Endothelial cell (in vitro differentiated cells): ENCODE measurements around the gene RUNDC1. TPM values are rescaled to one million over a fixed set of nuclear protein-coding genes. Genes with fewer than 3 reads are reported as not detected.

Experiments used
- DNase-seq: peaks from one replicate; pipeline ENCODE4 v3.0.0; 2021; ENCODE audit warnings: low spot score
- H3K27ac Mint-ChIP-seq: one replicate; pipeline ENCODE4 v1.8.0; 2021; ENCODE audit warnings: mixed read lengths, inconsistent platforms; ENCODE audit not compliant: unreplicated experiment
- H3K27me3 Mint-ChIP-seq: one replicate; pipeline ENCODE4 v1.8.0; 2021; ENCODE audit warnings: mild to moderate bottlenecking, moderate library complexity, mixed read lengths, inconsistent platforms; ENCODE audit not compliant: unreplicated experiment
- H3K36me3 Mint-ChIP-seq: one replicate; pipeline ENCODE4 v1.8.0; 2021; ENCODE audit warnings: mild to moderate bottlenecking, low read depth, mixed read lengths, inconsistent platforms; ENCODE audit not compliant: unreplicated experiment
- H3K4me1 Mint-ChIP-seq: one replicate; pipeline ENCODE4 v1.8.0; 2021; ENCODE audit warnings: mild to moderate bottlenecking, mixed read lengths, inconsistent platforms; ENCODE audit not compliant: unreplicated experiment
- H3K4me3 Mint-ChIP-seq: one replicate; pipeline ENCODE4 v1.8.0; 2021; ENCODE audit warnings: mild to moderate bottlenecking, mixed read lengths, inconsistent platforms; ENCODE audit not compliant: unreplicated experiment
- H3K9me3 Mint-ChIP-seq: one replicate; pipeline ENCODE4 v1.8.0; 2021; ENCODE audit warnings: mixed read lengths, inconsistent platforms; ENCODE audit not compliant: unreplicated experiment
- total RNA-seq: library from RNA; stranded (reverse); fragmentation: NEBNext Ultra II Directional; extraction: Animal tissue kit (Norgen Biotek cat#: 25700); gene quantifications from one replicate; pipeline ENCODE4 v1.2.1, GENCODE V29; 2021; ENCODE audit not compliant: unreplicated experiment
- TF ChIP-seq, protein P1 (sequence below): fragments of 200-600 bp; sonication (generic); IDR thresholded peaks from one replicate; pipeline ENCODE4 v1.5.0; 2021; ENCODE audit warnings: antibody characterized with exemption; ENCODE audit not compliant: unreplicated experiment

The RUNDC1 gene
- total RNA-seq, 1 donor from 2014 or later: 12.2 TPM

DNA sequence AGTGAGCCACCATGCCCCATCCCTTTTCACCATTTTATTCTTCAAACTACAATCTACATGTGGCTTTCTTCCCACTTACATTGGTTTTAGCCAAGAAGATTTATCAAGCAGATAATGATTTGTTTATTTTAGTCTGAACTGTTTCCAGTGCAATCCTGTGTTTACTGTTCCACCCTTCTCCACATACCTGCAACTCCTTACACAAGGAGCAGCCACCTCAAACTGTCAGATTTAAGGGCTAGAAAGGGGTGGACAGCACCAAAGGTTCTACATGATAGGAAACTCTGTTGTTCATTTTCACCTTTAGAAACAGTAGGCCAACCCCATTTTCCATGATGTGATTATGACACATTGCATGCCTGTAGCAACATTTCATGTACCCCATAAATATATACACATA, 1.9 kb downstream of the RUNDC1 start:
- peaks cover 10% of the 10 kb centered on the region for H3K27me3 Mint-ChIP-seq
- TF ChIP-seq, protein P1, sequence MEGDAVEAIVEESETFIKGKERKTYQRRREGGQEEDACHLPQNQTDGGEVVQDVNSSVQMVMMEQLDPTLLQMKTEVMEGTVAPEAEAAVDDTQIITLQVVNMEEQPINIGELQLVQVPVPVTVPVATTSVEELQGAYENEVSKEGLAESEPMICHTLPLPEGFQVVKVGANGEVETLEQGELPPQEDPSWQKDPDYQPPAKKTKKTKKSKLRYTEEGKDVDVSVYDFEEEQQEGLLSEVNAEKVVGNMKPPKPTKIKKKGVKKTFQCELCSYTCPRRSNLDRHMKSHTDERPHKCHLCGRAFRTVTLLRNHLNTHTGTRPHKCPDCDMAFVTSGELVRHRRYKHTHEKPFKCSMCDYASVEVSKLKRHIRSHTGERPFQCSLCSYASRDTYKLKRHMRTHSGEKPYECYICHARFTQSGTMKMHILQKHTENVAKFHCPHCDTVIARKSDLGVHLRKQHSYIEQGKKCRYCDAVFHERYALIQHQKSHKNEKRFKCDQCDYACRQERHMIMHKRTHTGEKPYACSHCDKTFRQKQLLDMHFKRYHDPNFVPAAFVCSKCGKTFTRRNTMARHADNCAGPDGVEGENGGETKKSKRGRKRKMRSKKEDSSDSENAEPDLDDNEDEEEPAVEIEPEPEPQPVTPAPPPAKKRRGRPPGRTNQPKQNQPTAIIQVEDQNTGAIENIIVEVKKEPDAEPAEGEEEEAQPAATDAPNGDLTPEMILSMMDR: no peak
- peaks cover 11% of the 10 kb centered on the region for H3K36me3 Mint-ChIP-seq
- H3K4me1 Mint-ChIP-seq: peaks cover 26% of the 10 kb centered on the region
- H3K27ac Mint-ChIP-seq: no peak overlapping the region
- DNase-seq: no peak
- H3K4me3 Mint-ChIP-seq: peak overlapping the region; percentile 11
- no peaks in the 10 kb centered on the region for H3K9me3 Mint-ChIP-seq

DNA sequence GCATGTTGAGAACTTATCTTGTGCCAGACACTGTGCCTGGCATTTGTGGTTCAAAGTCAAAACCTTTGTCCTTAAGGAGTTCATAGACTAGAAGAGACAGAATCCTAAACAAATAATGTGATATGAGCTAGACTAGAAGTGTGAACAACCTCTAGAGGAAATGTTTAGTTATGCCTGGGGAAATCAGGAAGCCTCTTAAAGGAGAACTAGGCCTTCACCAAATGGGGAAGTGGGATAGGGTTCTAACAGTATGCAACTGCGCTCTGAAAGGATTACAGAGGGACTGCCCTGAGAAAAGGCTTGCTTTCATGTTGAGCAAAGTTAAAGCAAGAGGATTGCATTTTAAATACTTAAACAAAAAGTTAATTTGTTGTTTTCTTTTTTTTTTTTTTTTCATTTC, 4.9 kb downstream of the RUNDC1 start:
- peaks cover 17% of the 10 kb centered on the region for H3K36me3 Mint-ChIP-seq

DNA sequence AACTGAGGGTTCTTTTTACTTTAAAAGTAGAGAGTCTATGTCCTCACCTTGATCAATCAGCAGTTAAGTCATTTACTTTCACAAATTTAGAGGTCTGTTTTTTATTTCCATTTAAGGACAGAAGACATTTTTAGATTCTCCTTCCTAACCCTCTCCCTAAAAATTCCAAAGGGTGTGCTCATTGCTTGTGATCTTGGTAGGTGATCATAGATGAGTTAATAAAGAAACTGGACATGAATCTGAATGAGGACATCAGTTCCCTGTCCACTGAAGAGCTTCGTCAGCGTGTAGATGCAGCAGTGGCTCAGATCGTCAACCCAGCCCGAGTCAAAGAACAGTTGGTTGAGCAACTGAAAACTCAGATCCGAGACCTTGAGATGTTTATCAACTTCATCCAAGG, 8.8 kb downstream of the RUNDC1 start:
- Mint-ChIP-seq H3K36me3 (peaks cover 37% of the 10 kb centered on the region), H3K4me1 (peaks cover 13% of the 10 kb centered on the region), H3K27ac (no peak overlapping the region), H3K9me3 (no peaks in the 10 kb centered on the region), H3K27me3 (no peaks in the 10 kb centered on the region), H3K4me3 (peak overlapping the region; percentile 37)
- TF ChIP-seq, protein P1: no peak
- DNase-seq: no peak

More for the DNA sequence above, 4.9 kb downstream of the RUNDC1 start:
- Mint-ChIP-seq H3K4me3 (no peak overlapping the region), H3K27ac (peak overlapping the region; percentile 48), H3K27me3 (peaks cover 6% of the 10 kb centered on the region), H3K4me1 (peaks cover 22% of the 10 kb centered on the region), H3K9me3 (no peaks in the 10 kb centered on the region)
- no peak for DNase-seq
- TF ChIP-seq, protein P1: no peak

DNA sequence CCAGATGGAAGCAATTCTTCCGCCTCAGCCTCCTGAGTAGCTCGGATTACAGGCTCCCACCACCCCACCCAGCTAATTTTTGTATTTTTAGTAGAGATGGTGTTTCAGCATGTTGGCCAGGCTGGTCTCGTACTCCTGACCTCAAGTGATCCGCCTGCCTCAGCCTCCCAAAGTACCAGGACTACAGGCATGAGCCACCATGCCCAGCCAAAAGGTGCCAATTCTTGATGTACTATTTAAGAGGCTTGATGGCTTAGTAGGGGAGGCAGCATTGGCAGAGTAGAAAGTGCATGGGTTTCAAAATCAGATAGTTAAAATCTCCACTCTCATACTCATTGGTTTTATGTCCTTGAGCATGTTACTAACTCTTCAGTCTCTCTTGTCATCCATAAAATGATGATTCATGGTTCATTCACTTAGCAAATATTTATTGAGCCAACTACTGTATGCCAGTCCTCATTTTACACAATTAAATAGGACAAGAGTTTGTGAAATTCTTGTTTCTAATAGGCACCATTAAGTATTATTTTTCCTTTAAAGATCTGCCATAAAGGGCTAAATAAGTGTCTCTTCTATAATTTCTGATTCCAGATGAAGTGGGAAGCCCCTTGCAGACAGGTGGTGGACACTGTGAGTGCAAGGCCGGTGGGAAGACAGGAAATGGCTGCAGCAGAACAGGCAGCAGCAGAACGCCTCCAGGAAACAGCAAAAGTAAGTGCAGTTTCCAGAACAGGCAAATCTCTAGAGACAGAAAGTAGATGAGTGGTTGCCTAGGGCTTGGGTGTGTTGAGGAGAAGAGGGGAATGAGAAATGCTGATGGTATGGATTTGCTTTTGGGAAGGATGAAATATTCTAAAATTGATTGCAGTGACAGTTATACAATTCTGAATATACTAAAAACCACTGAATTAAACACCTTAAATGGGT, 9.6 kb downstream of the RUNDC1 start:
- Mint-ChIP-seq H3K36me3 (peaks cover 41% of the 10 kb centered on the region), H3K27ac (no peak overlapping the region), H3K4me1 (peaks cover 8% of the 10 kb centered on the region), H3K9me3 (no peaks in the 10 kb centered on the region), H3K4me3 (peak overlapping the region; percentile 13), H3K27me3 (no peaks in the 10 kb centered on the region)
- DNase-seq: no peak
- TF ChIP-seq, protein P1: no peak

DNA sequence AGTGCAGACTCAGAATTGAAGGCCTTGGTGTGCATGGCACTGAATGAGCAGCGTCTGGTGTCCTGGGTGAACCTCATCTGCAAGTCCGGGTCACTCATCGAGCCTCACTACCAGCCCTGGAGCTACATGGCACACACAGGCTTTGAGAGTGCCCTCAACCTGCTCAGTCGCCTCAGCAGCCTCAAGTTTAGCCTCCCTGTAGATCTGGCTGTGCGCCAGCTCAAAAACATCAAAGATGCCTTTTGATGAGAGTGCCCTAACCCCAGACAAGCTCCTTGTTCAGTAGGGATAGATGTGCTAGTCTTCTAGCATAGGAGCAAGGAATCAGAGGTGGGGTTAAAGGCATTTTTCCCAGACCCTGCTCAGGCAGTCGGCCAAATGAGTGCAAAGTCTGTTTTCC, 11.1 kb downstream of the RUNDC1 start:
- Mint-ChIP-seq H3K4me1 (peaks cover 9% of the 10 kb centered on the region), H3K36me3 (peaks cover 38% of the 10 kb centered on the region), H3K9me3 (no peaks in the 10 kb centered on the region), H3K27ac (no peak overlapping the region), H3K4me3 (peak overlapping the region; percentile 56), H3K27me3 (no peaks in the 10 kb centered on the region)
- DNase-seq: no peak
- TF ChIP-seq, protein P1: no peak
